MV-4-11 (cell line): ENCODE data around the gene TOR1B.
A peak's percentile ranks its signal among the peaks of the same experiment; 100 is the strongest.
"Not testable (repeated sequence)": the region's sequence is repeated elsewhere in the genome, so short reads cannot be mapped to it uniquely, and the experiment has no call there.

Experiments
- DNase-seq: peaks from one replicate; lab custom pipeline; 2025; lab: John Stamatoyannopoulos, UW

TOR1B gene

GRCh38 chr9:129802833-129803675, at the start of gene TOR1B:
Gene TOR1B, plus strand, starts transcription at chr9:129803184. Its CDS starts 29 bp downstream, at chr9:129803213.
- DNase-seq = peak; percentile 87

GRCh38 chr9:129755151-129755550, 47.8 kb upstream of the TOR1B start:
- DNase-seq = no peak

- no peak for DNase-seq
These were observed 46.8 kb upstream of the TOR1B start for GRCh38 chr9:129756191-129756590.

GRCh38 chr9:129757045-129757444, 45.9 kb upstream of the TOR1B start:
- peak; percentile 80 for DNase-seq

GRCh38 chr9:129759319-129759718, 43.7 kb upstream of the TOR1B start:
- DNase-seq = no peak

- no peak for DNase-seq
These were observed 43.0 kb upstream of the TOR1B start for GRCh38 chr9:129759804-129760502.

- DNase-seq = not testable (repeated sequence)
These were observed 42.2 kb upstream of the TOR1B start for GRCh38 chr9:129760784-129761183.

GRCh38 chr9:129761293-129761900, 41.6 kb upstream of the TOR1B start:
- no peak for DNase-seq

- DNase-seq = no peak
These were observed 41.0 kb upstream of the TOR1B start for GRCh38 chr9:129761901-129762369.

GRCh38 chr9:129762370-129762984, 40.5 kb upstream of the TOR1B start:
- peak; percentile 97 for DNase-seq

GRCh38 chr9:129762985-129763926, 39.7 kb upstream of the TOR1B start:
- peak; percentile 23 for DNase-seq

GRCh38 chr9:129765764-129766317, 37.1 kb upstream of the TOR1B start:
- no peak for DNase-seq

- no peak for DNase-seq
These were observed 34.5 kb upstream of the TOR1B start for GRCh38 chr9:129768486-129768885.

GRCh38 chr9:129769669-129770068, 33.3 kb upstream of the TOR1B start:
- DNase-seq = no peak

- no peak for DNase-seq
These were observed 32.2 kb upstream of the TOR1B start for GRCh38 chr9:129770741-129771140.

- DNase-seq = peak; percentile 95
These were observed 29.5 kb upstream of the TOR1B start for GRCh38 chr9:129773262-129774048.

GRCh38 chr9:129774791-129775447, 28.1 kb upstream of the TOR1B start:
- DNase-seq = no peak

GRCh38 chr9:129775448-129775798, 27.6 kb upstream of the TOR1B start:
- DNase-seq = peak; percentile 10

- DNase-seq = not testable (repeated sequence)
These were observed 26.9 kb upstream of the TOR1B start for GRCh38 chr9:129776096-129776495.

GRCh38 chr9:129776566-129776937, 26.4 kb upstream of the TOR1B start:
- DNase-seq = no peak
